GM23248 (cell line): Measurements from ENCODE around the gene TNFAIP3.

ENCODE experiments used
- EZH2 ChIP-seq: fragments of 200-600 bp; sonication (generic); IDR thresholded peaks from 2 replicates; pipeline ENCODE4 v1.6.1; 2018; ENCODE audit warnings: antibody characterized with exemption, mild to moderate bottlenecking; ENCODE audit not compliant: insufficient read depth, poor library complexity, severe bottlenecking
- EZH2phosphoT487 ChIP-seq: fragments of 200-600 bp; sonication (generic); IDR thresholded peaks from 2 replicates; pipeline ENCODE4 v1.6.1; 2018; ENCODE audit warnings: antibody characterized with exemption, moderate library complexity, mild to moderate bottlenecking, low read depth; ENCODE audit not compliant: insufficient read depth

DNA sequence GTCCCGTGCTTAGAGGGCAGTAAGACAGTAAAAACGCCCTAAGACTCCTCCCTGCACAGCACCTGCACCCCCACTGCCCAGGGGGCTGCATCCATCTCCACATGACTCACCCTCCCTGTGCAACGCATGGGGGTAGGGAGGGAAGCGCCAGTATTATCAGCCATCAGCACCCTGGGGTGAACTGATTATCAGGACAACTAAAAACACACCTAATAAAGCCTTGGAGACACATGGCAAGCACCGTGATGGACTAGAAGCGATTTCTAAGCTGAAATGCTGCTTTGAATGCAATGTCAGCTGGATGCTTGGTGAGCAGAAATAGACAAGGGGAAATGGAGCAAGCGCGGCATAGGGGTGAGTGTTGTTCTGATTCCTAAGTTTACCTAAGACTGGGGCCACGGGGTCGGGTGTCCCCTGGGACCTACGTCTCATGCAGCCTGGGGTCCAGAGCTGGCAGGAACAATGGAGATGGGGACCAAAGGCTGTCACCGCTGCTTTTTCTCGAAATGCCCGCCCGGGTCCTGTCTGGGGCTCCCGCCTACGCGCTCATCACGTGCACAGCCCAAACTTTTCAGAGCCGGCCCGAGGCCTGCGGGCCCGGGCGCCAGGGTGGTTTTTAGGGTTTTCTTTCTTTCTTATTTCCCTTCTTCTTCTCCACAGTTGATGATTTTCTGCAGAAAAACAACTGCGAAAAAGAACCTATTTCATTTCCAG is 702 bp upstream of the TNFAIP3 start:
- TF ChIP-seq EZH2 (no peak), EZH2phosphoT487 (no peak)
